ENCODE measurements around the gene DHCR24. TPM values are rescaled to one million over a fixed set of nuclear protein-coding genes. Genes with fewer than 3 reads are reported as not detected.

Gene DHCR24
- total RNA-seq, 1 donor from 2014 or later = 149 TPM

GRCh38 chr1:54879872-54880271 lies 7.1 kb downstream of the DHCR24 start:
- H3K27ac Mint-ChIP-seq = no peak overlapping the region
- H3K4me3 Mint-ChIP-seq = no peak overlapping the region
- no peaks in the 10 kb centered on the region for H3K27me3 Mint-ChIP-seq
- DNase-seq (ENCODE audit: extremely low spot score, unreplicated experiment) = no peak
- TF ChIP-seq, protein P1, sequence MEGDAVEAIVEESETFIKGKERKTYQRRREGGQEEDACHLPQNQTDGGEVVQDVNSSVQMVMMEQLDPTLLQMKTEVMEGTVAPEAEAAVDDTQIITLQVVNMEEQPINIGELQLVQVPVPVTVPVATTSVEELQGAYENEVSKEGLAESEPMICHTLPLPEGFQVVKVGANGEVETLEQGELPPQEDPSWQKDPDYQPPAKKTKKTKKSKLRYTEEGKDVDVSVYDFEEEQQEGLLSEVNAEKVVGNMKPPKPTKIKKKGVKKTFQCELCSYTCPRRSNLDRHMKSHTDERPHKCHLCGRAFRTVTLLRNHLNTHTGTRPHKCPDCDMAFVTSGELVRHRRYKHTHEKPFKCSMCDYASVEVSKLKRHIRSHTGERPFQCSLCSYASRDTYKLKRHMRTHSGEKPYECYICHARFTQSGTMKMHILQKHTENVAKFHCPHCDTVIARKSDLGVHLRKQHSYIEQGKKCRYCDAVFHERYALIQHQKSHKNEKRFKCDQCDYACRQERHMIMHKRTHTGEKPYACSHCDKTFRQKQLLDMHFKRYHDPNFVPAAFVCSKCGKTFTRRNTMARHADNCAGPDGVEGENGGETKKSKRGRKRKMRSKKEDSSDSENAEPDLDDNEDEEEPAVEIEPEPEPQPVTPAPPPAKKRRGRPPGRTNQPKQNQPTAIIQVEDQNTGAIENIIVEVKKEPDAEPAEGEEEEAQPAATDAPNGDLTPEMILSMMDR (conservative IDR thresholded peaks at IDR 0.05) = no peak
- no peaks in the 10 kb centered on the region for H3K9me3 Mint-ChIP-seq
- peaks cover 31% of the 10 kb centered on the region for H3K4me1 Mint-ChIP-seq (ENCODE audit: unreplicated experiment)
- H3K36me3 Mint-ChIP-seq = peaks cover 40% of the 10 kb centered on the region

GRCh38 chr1:54876814-54877213 lies 10.2 kb downstream of the DHCR24 start:
- no peak for DNase-seq (ENCODE audit: extremely low spot score, unreplicated experiment)
- TF ChIP-seq, protein P1 (conservative IDR thresholded peaks at IDR 0.05) = no peak
- H3K27ac Mint-ChIP-seq = peak overlapping the region; percentile 37
- H3K4me3 Mint-ChIP-seq = no peak overlapping the region
- no peaks in the 10 kb centered on the region for H3K27me3 Mint-ChIP-seq
- peaks cover 5% of the 10 kb centered on the region for H3K4me1 Mint-ChIP-seq (ENCODE audit: unreplicated experiment)
- peaks cover 30% of the 10 kb centered on the region for H3K36me3 Mint-ChIP-seq
- no peaks in the 10 kb centered on the region for H3K9me3 Mint-ChIP-seq

GRCh38 chr1:54875000-54875399 lies 12.0 kb downstream of the DHCR24 start:
- Mint-ChIP-seq H3K27me3 (no peaks in the 10 kb centered on the region), H3K36me3 (peaks cover 25% of the 10 kb centered on the region), H3K27ac (no peak overlapping the region), H3K4me1 (ENCODE audit: unreplicated experiment) (peaks cover 5% of the 10 kb centered on the region), H3K4me3 (no peak overlapping the region), H3K9me3 (no peaks in the 10 kb centered on the region)
- TF ChIP-seq, protein P1 (conservative IDR thresholded peaks at IDR 0.05) = no peak
- no peak for DNase-seq (ENCODE audit: extremely low spot score, unreplicated experiment)

DNA sequence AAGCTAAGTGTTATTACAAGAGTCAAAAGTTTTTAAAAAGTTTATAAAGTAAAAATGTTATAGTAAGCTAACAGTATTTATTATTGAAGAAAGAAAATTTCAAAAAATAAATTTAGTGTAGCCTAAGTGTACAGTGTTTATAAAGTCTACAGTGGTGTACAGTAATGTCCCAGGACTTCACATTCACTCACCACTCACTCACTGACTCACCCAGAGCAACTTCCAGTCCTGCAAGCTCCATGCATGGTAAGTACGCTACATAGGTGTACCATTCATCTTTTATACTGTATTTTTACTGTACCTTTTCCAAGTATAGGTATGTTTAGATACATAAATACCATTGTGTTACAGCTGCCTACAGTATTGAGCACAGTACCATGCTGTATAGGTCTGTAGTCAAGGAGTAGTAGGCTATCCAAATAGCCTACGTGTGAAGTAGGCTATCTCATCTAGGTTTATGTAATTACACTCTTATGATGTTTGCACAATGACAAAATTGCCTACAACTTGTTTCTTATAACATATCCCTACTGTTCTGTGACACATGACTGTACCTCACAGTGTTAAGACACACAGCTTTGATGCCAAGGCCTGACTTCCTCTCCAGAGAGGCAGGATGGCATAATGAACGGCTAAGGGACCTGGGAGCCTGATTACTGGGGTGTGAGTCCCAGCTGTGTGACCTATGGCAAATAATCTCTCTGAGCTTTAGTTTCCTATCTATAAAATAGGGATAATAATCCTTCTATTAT lies 12.7 kb downstream of the DHCR24 start:
- peaks cover 5% of the 10 kb centered on the region for H3K4me1 Mint-ChIP-seq (ENCODE audit: unreplicated experiment)
- H3K9me3 Mint-ChIP-seq = no peaks in the 10 kb centered on the region
- H3K36me3 Mint-ChIP-seq = peaks cover 19% of the 10 kb centered on the region
- TF ChIP-seq, protein P1 (conservative IDR thresholded peaks at IDR 0.05) = no peak
- H3K27ac Mint-ChIP-seq = no peak overlapping the region
- no peaks in the 10 kb centered on the region for H3K27me3 Mint-ChIP-seq
- no peak overlapping the region for H3K4me3 Mint-ChIP-seq
- no peak for DNase-seq (ENCODE audit: extremely low spot score, unreplicated experiment)

GRCh38 chr1:54872036-54872331 lies 15.0 kb downstream of the DHCR24 start:
- Mint-ChIP-seq H3K27ac (no peak overlapping the region), H3K27me3 (no peaks in the 10 kb centered on the region), H3K4me1 (ENCODE audit: unreplicated experiment) (peaks cover 5% of the 10 kb centered on the region), H3K4me3 (no peak overlapping the region), H3K36me3 (peaks cover 23% of the 10 kb centered on the region), H3K9me3 (no peaks in the 10 kb centered on the region)
- no peak for DNase-seq (ENCODE audit: extremely low spot score, unreplicated experiment)
- TF ChIP-seq, protein P1 (conservative IDR thresholded peaks at IDR 0.05) = no peak
